HG02759 (cell line): ENCODE measurements around the gene GATD1.
"Not testable (repeated sequence)": the region's sequence is repeated elsewhere in the genome, so short reads cannot be mapped to it uniquely, and the experiment has no call there.

ENCODE experiments used
- ATAC-seq: cut with Tn5 transposase; IDR thresholded peaks from one replicate; pipeline ENCODE4 v1.9.1; 2021; ENCODE audit warnings: mild to moderate bottlenecking, moderate library complexity; ENCODE audit not compliant: unreplicated experiment

Gene GATD1

GRCh38 chr11:765025-765801 lies 12.1 kb downstream of the GATD1 start:
- no peak for ATAC-seq

- ATAC-seq, result no peak
These were observed 12.8 kb downstream of the GATD1 start for GRCh38 chr11:764322-765024.

- ATAC-seq, result no peak
These were observed 13.6 kb downstream of the GATD1 start for GRCh38 chr11:763549-764321.

GRCh38 chr11:763073-763463 lies 14.2 kb downstream of the GATD1 start:
- ATAC-seq, result no peak

GRCh38 chr11:762421-763072 lies 14.7 kb downstream of the GATD1 start:
- no peak for ATAC-seq

- no peak for ATAC-seq
These were observed 15.7 kb downstream of the GATD1 start for GRCh38 chr11:761526-762108.

GRCh38 chr11:760236-760635 lies 17.1 kb downstream of the GATD1 start:
- ATAC-seq, result no peak

- ATAC-seq, result no peak
These were observed 27.6 kb downstream of the GATD1 start for GRCh38 chr11:749731-750130.

GRCh38 chr11:748007-748359 lies 29.3 kb downstream of the GATD1 start:
- ATAC-seq, result peak; percentile 2

GRCh38 chr11:747158-748006 lies 29.9 kb downstream of the GATD1 start, which contains the start of gene TALDO1:
TALDO1 (plus strand) TSS chr11:747464; CDS start chr11:747482, 18 bp downstream.
- peak; percentile 93 for ATAC-seq

- ATAC-seq, result peak; percentile 28
These were observed 30.8 kb downstream of the GATD1 start for GRCh38 chr11:746289-747157.

GRCh38 chr11:745428-745827 lies 31.9 kb downstream of the GATD1 start:
- no peak for ATAC-seq

- ATAC-seq, result no peak
These were observed 34.6 kb downstream of the GATD1 start for GRCh38 chr11:742571-743201.

- no peak for ATAC-seq
These were observed 35.1 kb downstream of the GATD1 start for GRCh38 chr11:742156-742546.

GRCh38 chr11:737899-738298 lies 39.4 kb downstream of the GATD1 start:
- not testable (repeated sequence) for ATAC-seq

- no peak for ATAC-seq
These were observed 39.9 kb downstream of the GATD1 start for GRCh38 chr11:737366-737765.

- not testable (repeated sequence) for ATAC-seq
These were observed 42.7 kb downstream of the GATD1 start for GRCh38 chr11:734541-734940.

GRCh38 chr11:733072-733471 lies 44.2 kb downstream of the GATD1 start:
- no peak for ATAC-seq
